K562 (cell line): ENCODE results near the gene TACC3.

ENCODE experiments used
- HCFC1 ChIP-seq: IDR thresholded peaks from 2 replicates; pipeline ENCODE4 v1.6.1; 2012; ENCODE audit warnings: low read depth, low read length, improper control_type of control experiment
- MAX ChIP-seq: sonication (generic); formaldehyde crosslinking; IDR thresholded peaks from 2 replicates; pipeline ENCODE4 v1.9.0; 2022; ENCODE audit warnings: mild to moderate bottlenecking, missing genetic modification reagents
- SETDB1 ChIP-seq: IDR thresholded peaks from one replicate; pipeline ENCODE4 v1.6.1; 2012; ENCODE audit warnings: low read length, control low read depth, inconsistent platforms
- ZNF354B ChIP-seq: fragments of 250-450 bp; sonication (Bioruptor Pico); IDR thresholded peaks from 2 replicates; pipeline ENCODE4 v1.4.0; 2020
- ZSCAN29 ChIP-seq: fragments of 450-650 bp; IDR thresholded peaks from 2 replicates; pipeline ENCODE4 v1.6.1; 2017

GRCh38 chr4:1745165-1745564, 23.8 kb downstream of the TACC3 start:
- TF ChIP-seq SETDB1 = no peak
- TF ChIP-seq MAX (CRISPR knock-in tag) = no peak
- TF ChIP-seq ZNF354B = no peak
- TF ChIP-seq HCFC1 = no peak
- TF ChIP-seq ZSCAN29 = no peak
